ENCODE measurements around the gene ORC6. TPM values are rescaled to one million over a fixed set of nuclear protein-coding genes. Genes with fewer than 3 reads are reported as not detected.

Gene ORC6
- total and polyA plus RNA-seq, 9 of the 15 experiments (the other 6 are each of a cell fraction or from before 2014, with no cell fraction given), result 18.7 to 71.4 (median 47.0) TPM

GRCh38 chr16:46690281-46691178 is 1.1 kb downstream of the ORC6 start:
- POLR2A ChIA-PET, result interaction anchor here (0.7 to 1.9 kb wide), 4 partner anchors 9 to 194 kb away, joined by 3 to 9 read pairs (median 3); no protein-coding TSS in a partner anchor
- TSS peak; percentile 48 for BruUV-seq (replicated peaks)
- intact Hi-C loops (cut with micrococcal nuclease), result no loop called here

GRCh38 chr16:46691726-46692125 is 2.3 kb downstream of the ORC6 start:
- 0 out of 4 replicates have a peak overlapping the region, but pooled peaks of 1 of the 2 experiments have one; percentile 1 for H3K9ac ChIP-seq (ENCODE audit: insufficient read depth in 1 of 2, low read depth in 2 of 2, low read length in 2 of 2)
- DNase-seq (ENCODE audit: extremely low read depth in 1 of 4, low spot score in 3 of 4), result no peak
- peaks cover 27% of the 10 kb centered on the region for H4K20me1 ChIP-seq (replicated peaks; ENCODE audit: control insufficient read depth, insufficient read depth, low read length)
- H3K4me1 ChIP-seq (replicated peaks in 1 of 2; ENCODE audit: control insufficient read depth in 2 of 2, insufficient read depth in 2 of 2, low read length in 2 of 2), result peaks cover 6 to 18% of the 10 kb centered on the region in 2 experiments; a peak in 4 of 5 replicates
- ChIA-PET CTCF (ENCODE audit: low intra/inter-chr PET ratio) (no interaction called here), POLR2A (no interaction called here)
- no peaks in the 10 kb centered on the region for H3K9me3 ChIP-seq (replicated peaks; ENCODE audit: control insufficient read depth, insufficient read depth, low read depth, low read length)
- no peaks in the 10 kb centered on the region for H3K9me1 ChIP-seq (ENCODE audit: control insufficient read depth, insufficient read depth, low read length)
- WGBS (ENCODE audit: insufficient coverage, low coverage, missing lambda C conversion rate), result 19% methylated on average over 2 of the region's 4 CpGs
- ATAC-seq, result no peak
- BruUV-seq (replicated peaks), result no TSS peak
- H3K27me3 ChIP-seq (ENCODE audit: control insufficient read depth in 2 of 2, insufficient read depth in 2 of 2, low read length in 2 of 2), result no peaks in the 10 kb centered on the region
- H3K27ac ChIP-seq (ENCODE audit: extremely low read depth, low read depth, low read length), result no peak overlapping the region
- H2AFZ ChIP-seq (ENCODE audit: low read depth, low read length), result no peak overlapping the region
- H3K36me3 ChIP-seq (ENCODE audit: control insufficient read depth, insufficient read depth, low read length), result peaks cover 51% of the 10 kb centered on the region
- H3K79me2 ChIP-seq (ENCODE audit: control insufficient read depth, insufficient read depth, low read length), result peaks cover 59% of the 10 kb centered on the region
- no peak overlapping the region; the same call in 1 of the 2 replicates for H3K4me3 ChIP-seq
- FAIRE-seq, result no peak
- in situ Hi-C loops (cut with MboI), result loop anchor here (10.0 kb wide), 1 partner anchor 133 kb away; no protein-coding TSS in a partner anchor
- peak overlapping the region; percentile 98; the same call in 1 of the 2 replicates for H3K4me2 ChIP-seq (ENCODE audit: insufficient read depth, low read length)
- intact Hi-C loops (cut with micrococcal nuclease), result no loop called here
- no peak for TF ChIP-seq ZNF449 (CRISPR knock-in tag; IDR thresholded peaks at IDR 0.05)
- no peak for TF ChIP-seq ZBTB9 (CRISPR knock-in tag; IDR thresholded peaks at IDR 0.05)
- no peak for TF ChIP-seq EP400 (IDR thresholded peaks at IDR 0.05)
- no peak for TF ChIP-seq PBX2 (CRISPR knock-in tag; IDR thresholded peaks at IDR 0.05; ENCODE audit: low read depth)
- peak; percentile 38; the same call in 1 of the 2 replicates for TF ChIP-seq PBX2 (tag; conservative IDR thresholded peaks at IDR 0.05; ENCODE audit: low read depth)
- no peak for TF ChIP-seq ZNF644 (tag; IDR thresholded peaks at IDR 0.05; ENCODE audit: low read depth)

More at GRCh38 chr16:46690281-46691178, 1.1 kb downstream of the ORC6 start:
- CTCF ChIA-PET (ENCODE audit: low intra/inter-chr PET ratio), result no interaction called here
- DNase-seq (ENCODE audit: extremely low read depth in 1 of 4, low spot score in 3 of 4) (peak in 1 of 4 experiments; percentile 32), ATAC-seq (no peak), FAIRE-seq (no peak)
- Histone ChIP-seq H3K9ac (ENCODE audit: insufficient read depth in 1 of 2, low read depth in 2 of 2, low read length in 2 of 2) (peak overlapping the region; percentile 85 to 97), H3K27me3 (ENCODE audit: control insufficient read depth in 2 of 2, insufficient read depth in 2 of 2, low read length in 2 of 2) (no peaks in the 10 kb centered on the region), H3K36me3 (ENCODE audit: control insufficient read depth, insufficient read depth, low read length) (peaks cover 39% of the 10 kb centered on the region), H3K4me3 (peak overlapping the region; percentile 76), H3K79me2 (ENCODE audit: control insufficient read depth, insufficient read depth, low read length) (peaks cover 71% of the 10 kb centered on the region), H4K20me1 (replicated peaks; ENCODE audit: control insufficient read depth, insufficient read depth, low read length) (peaks cover 31% of the 10 kb centered on the region), H3K9me1 (ENCODE audit: control insufficient read depth, insufficient read depth, low read length) (no peaks in the 10 kb centered on the region), H3K4me2 (ENCODE audit: insufficient read depth, low read length) (peak overlapping the region; percentile 98), H2AFZ (ENCODE audit: low read depth, low read length) (peak overlapping the region; percentile 41; the same call in 1 of the 2 replicates), H3K9me3 (replicated peaks; ENCODE audit: control insufficient read depth, insufficient read depth, low read depth, low read length) (no peaks in the 10 kb centered on the region), H3K27ac (ENCODE audit: extremely low read depth, low read depth, low read length) (peak overlapping the region; percentile 98), H3K4me1 (replicated peaks in 1 of 2; ENCODE audit: control insufficient read depth in 2 of 2, insufficient read depth in 2 of 2, low read length in 2 of 2) (peaks cover 6 to 19% of the 10 kb centered on the region in 2 experiments; a peak in 4 of 5 replicates)
- peak; percentile 29; the same call in 1 of the 2 replicates for TF ChIP-seq BHLHE40 (IDR thresholded peaks at IDR 0.05; ENCODE audit: low read length)
- TF ChIP-seq HNRNPK (IDR thresholded peaks at IDR 0.05; ENCODE audit: low read depth, low read length, poor library complexity, severe bottlenecking), result no peak
- 4% methylated on average over 21 of the region's 21 CpGs for WGBS (ENCODE audit: insufficient coverage, low coverage, missing lambda C conversion rate)
- in situ Hi-C loops (cut with MboI), result loop anchor here (10.0 kb wide), 1 partner anchor 134 kb away; no protein-coding TSS in a partner anchor
